ENCODE measurements around the gene CCR3.

CCR3 gene

GRCh38 chr3:46299608-46300460 is 57.6 kb downstream of the CCR3 start:
- FAIRE-seq, result no peak

- no peak for FAIRE-seq
Observed at GRCh38 chr3:46300461-46300789, 58.2 kb downstream of the CCR3 start.

- no peak for FAIRE-seq
Observed at GRCh38 chr3:46301122-46301835, 59.0 kb downstream of the CCR3 start.

- no peak for FAIRE-seq
Observed at GRCh38 chr3:46303240-46303639, 61.0 kb downstream of the CCR3 start.

GRCh38 chr3:46304739-46305138 is 62.5 kb downstream of the CCR3 start:
- no peak for FAIRE-seq

- FAIRE-seq, result no peak
Observed at GRCh38 chr3:46312991-46313390, 70.7 kb downstream of the CCR3 start.

GRCh38 chr3:46314517-46314916 is 72.3 kb downstream of the CCR3 start:
- no peak for FAIRE-seq

- no peak for FAIRE-seq
Observed at GRCh38 chr3:46316206-46316605, 73.9 kb downstream of the CCR3 start.
